K562 (cell line): ENCODE data around the gene GFOD2. TPM values are rescaled to one million over a fixed set of nuclear protein-coding genes. Genes with fewer than 3 reads are reported as not detected.
A peak's percentile ranks its signal among the peaks of the same experiment; 100 is the strongest.

Experiments
- DACH1 ChIP-seq: fragments of 450-650 bp; IDR thresholded peaks from 2 replicates; pipeline ENCODE4 v1.6.1; 2018; ENCODE audit not compliant: partially characterized antibody
- GATAD2B ChIP-seq: fragments of 450-650 bp; IDR thresholded peaks from 2 replicates; pipeline ENCODE4 v1.6.1; 2017; ENCODE audit warnings: mild to moderate bottlenecking, borderline replicate concordance
- HNRNPLL ChIP-seq: fragments of 200-400 bp; formaldehyde crosslinking; IDR thresholded peaks from 2 replicates; pipeline ENCODE4 v1.6.1; 2017; ENCODE audit warnings: low read length, low read depth, mild to moderate bottlenecking; ENCODE audit not compliant: poor library complexity, severe bottlenecking
- OTX1 ChIP-seq: fragments of 450-650 bp; formaldehyde crosslinking; IDR thresholded peaks from 2 replicates; pipeline ENCODE4 v1.4.0; 2022; ENCODE audit warnings: mild to moderate bottlenecking
- POLR2B ChIP-seq: fragments of 450-650 bp; IDR thresholded peaks from 2 replicates; pipeline ENCODE4 v1.6.1; 2018; ENCODE audit warnings: low read depth; ENCODE audit not compliant: partially characterized antibody
- RAD21 ChIP-seq, 2 experiments: fragments of 250-450 bp in 1 of 2; fragments of 450-650 bp in 1 of 2; sonication (Bioruptor Pico) in 1 of 2; formaldehyde crosslinking in 1 of 2; IDR thresholded peaks in 1 of 2; conservative IDR thresholded peaks in 1 of 2; 2 replicates each; pipeline versions ENCODE4 v1.4.0 to v1.8.0; 2020 to 2022; ENCODE audit warnings: mild to moderate bottlenecking in 2 of 2, moderate library complexity in 1 of 2
- SIN3B ChIP-seq: fragments of 450-650 bp; IDR thresholded peaks from 2 replicates; pipeline ENCODE4 v1.6.1; 2017; ENCODE audit warnings: low read depth, mild to moderate bottlenecking, moderate library complexity
- SMAD4 ChIP-seq: fragments of 250-450 bp; sonication (Bioruptor Pico); conservative IDR thresholded peaks from 2 replicates; pipeline ENCODE4 v1.8.0; 2021; ENCODE audit warnings: inconsistent platforms, mild to moderate bottlenecking, moderate library complexity
- SMC3 ChIP-seq: conservative IDR thresholded peaks from 2 replicates; pipeline ENCODE4 v1.6.1; 2011; ENCODE audit warnings: low read depth, low read length, improper control_type of control experiment; ENCODE audit not compliant: insufficient read depth
- TCF7L2 ChIP-seq: fragments of 150-350 bp; IDR thresholded peaks from 2 replicates; pipeline ENCODE4 v1.6.1; 2016; ENCODE audit warnings: low read depth, mild to moderate bottlenecking, low read length, moderate library complexity
- YY1 ChIP-seq, 3 experiments: IDR thresholded peaks; 2 replicates each; pipeline ENCODE4 v1.6.1; 2011; ENCODE audit warnings: low read length in 2 of 3, mild to moderate bottlenecking in 2 of 3, moderate library complexity in 2 of 3, borderline replicate concordance in 1 of 3, control low read depth in 1 of 3, low read depth in 1 of 3; ENCODE audit not compliant: insufficient read depth in 3 of 3, insufficient replicate concordance in 2 of 3, control insufficient read depth in 1 of 3, insufficient read length in 1 of 3; ENCODE audit errors: extremely low read depth in 1 of 3
- ZNF780A ChIP-seq: fragments of 250-450 bp; sonication (Bioruptor Pico); IDR thresholded peaks from 2 replicates; pipeline ENCODE4 v1.5.0; 2021; ENCODE audit warnings: mild to moderate bottlenecking
- polyA plus RNA-seq, 8 experiments: library from polyadenylated mRNA; depleted of rRNA in 4 of 8; stranded (reverse) in 5 of 8; unstranded in 3 of 8; fragments of >200 nt; fragmentation: Nextera tagmentation in 2 of 8; fragmentation: Illumina TruSeq in 1 of 8; extraction: Ambion mirVana in 2 of 8; extraction: Trizol in 1 of 8; gene quantifications; 2 replicates each; pipeline versions ENCODE4 v1.2.1 to v1.2.3, GENCODE V29; 2011 to 2014; ENCODE audit warnings: inconsistent platforms in 1 of 8, missing spikeins in 1 of 8
- total RNA-seq, 7 experiments: library from RNA; depleted of rRNA in 6 of 7; stranded (reverse); fragments of >200 nt in 6 of 7; fragmentation: Illumina TruSeq in 2 of 7; extraction: Trizol in 2 of 7; gene quantifications; 2 replicates each; pipeline versions ENCODE4 v1.2.1 to v1.2.3, GENCODE V29; 2011 to 2021; ENCODE audit warnings: low replicate concordance in 1 of 7
- TF ChIP-seq, protein P1 (sequence below), 2 experiments: fragments of 150-350 bp in 1 of 2; IDR thresholded peaks; 2 replicates each; pipeline ENCODE4 v1.6.1; 2012 to 2016; ENCODE audit warnings: low read depth in 2 of 2, low read length in 2 of 2, mild to moderate bottlenecking in 1 of 2, moderate library complexity in 1 of 2
- TF ChIP-seq, protein P2 (sequence below): sonication (generic); formaldehyde crosslinking; IDR thresholded peaks from 2 replicates; pipeline ENCODE4 v1.8.0; 2022; ENCODE audit warnings: missing genetic modification reagents, mild to moderate bottlenecking, moderate library complexity, borderline replicate concordance
- TF ChIP-seq, protein P3 (sequence below): fragments of 450-650 bp; IDR thresholded peaks from 2 replicates; pipeline ENCODE4 v1.6.1; 2016
- TF ChIP-seq, protein P4 (sequence below): fragments of 450-650 bp; IDR thresholded peaks from 2 replicates; pipeline ENCODE4 v1.6.1; 2018; ENCODE audit not compliant: partially characterized antibody

Gene GFOD2
- total and polyA plus RNA-seq, 9 of the 15 experiments (the other 6 are each of a cell fraction or from before 2014, with no cell fraction given), result 1.9 to 15.8 (median 11.1) TPM

DNA sequence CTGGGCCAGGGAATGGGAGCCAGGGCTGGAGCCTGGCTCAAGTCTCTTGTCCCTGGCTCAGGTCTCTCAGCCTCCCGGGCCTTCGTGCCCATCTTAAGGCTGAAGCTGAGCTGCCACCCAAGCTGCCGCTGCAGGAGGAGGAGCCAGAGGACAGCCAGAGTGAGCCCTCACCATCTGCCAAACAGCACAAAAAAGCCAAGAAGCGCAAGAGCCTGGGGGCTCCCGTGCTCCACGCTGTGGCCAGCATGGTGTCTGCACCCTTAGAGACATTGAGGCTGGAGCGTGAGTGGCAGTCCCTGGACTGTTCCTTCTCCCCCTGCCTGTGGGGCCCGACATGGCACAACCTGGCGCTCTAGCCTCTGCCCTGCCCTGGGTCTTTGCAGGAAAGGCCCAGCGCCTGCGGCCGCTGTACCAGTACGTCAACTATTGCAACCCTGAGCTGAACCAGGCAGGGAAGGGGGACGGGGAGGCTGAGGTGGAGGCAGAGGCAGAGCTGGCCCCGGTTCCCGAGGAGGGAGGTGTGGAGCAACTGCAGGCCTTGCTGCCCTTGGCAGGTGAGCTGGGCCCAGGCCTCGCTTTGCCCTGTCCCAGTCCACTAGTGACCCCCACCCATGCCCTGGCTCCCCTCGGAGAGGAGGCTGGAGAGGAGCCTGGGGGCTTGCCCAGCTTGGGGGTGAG is 51.2 kb downstream of the GFOD2 start (continued):
- TF ChIP-seq, protein P1, sequence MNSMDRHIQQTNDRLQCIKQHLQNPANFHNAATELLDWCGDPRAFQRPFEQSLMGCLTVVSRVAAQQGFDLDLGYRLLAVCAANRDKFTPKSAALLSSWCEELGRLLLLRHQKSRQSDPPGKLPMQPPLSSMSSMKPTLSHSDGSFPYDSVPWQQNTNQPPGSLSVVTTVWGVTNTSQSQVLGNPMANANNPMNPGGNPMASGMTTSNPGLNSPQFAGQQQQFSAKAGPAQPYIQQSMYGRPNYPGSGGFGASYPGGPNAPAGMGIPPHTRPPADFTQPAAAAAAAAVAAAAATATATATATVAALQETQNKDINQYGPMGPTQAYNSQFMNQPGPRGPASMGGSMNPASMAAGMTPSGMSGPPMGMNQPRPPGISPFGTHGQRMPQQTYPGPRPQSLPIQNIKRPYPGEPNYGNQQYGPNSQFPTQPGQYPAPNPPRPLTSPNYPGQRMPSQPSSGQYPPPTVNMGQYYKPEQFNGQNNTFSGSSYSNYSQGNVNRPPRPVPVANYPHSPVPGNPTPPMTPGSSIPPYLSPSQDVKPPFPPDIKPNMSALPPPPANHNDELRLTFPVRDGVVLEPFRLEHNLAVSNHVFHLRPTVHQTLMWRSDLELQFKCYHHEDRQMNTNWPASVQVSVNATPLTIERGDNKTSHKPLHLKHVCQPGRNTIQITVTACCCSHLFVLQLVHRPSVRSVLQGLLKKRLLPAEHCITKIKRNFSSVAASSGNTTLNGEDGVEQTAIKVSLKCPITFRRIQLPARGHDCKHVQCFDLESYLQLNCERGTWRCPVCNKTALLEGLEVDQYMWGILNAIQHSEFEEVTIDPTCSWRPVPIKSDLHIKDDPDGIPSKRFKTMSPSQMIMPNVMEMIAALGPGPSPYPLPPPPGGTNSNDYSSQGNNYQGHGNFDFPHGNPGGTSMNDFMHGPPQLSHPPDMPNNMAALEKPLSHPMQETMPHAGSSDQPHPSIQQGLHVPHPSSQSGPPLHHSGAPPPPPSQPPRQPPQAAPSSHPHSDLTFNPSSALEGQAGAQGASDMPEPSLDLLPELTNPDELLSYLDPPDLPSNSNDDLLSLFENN (IDR thresholded peaks at IDR 0.05; ENCODE audit: low read depth in 2 of 2, low read length in 2 of 2), result no peak
- no peak for TF ChIP-seq HNRNPLL
- 0 out of 2 replicates have a peak, but pooled peaks have one; percentile 41 for TF ChIP-seq SMAD4 (CRISPR knock-in tag)
- no peak for TF ChIP-seq DACH1
- peak; percentile 74 to 84 for TF ChIP-seq RAD21 (CRISPR knock-in tag; conservative IDR thresholded peaks at IDR 0.05 in 1 of 2, IDR thresholded peaks at IDR 0.05 in 1 of 2)
- TF ChIP-seq YY1 (IDR thresholded peaks at IDR 0.05; ENCODE audit: borderline replicate concordance in 1 of 3, control insufficient read depth in 1 of 3, extremely low read depth in 1 of 3, insufficient read depth in 3 of 3, insufficient read length in 1 of 3, insufficient replicate concordance in 2 of 3, low read depth in 1 of 3, low read length in 2 of 3), result peak in 2 of 3 experiments; percentile 28 to 29
- TF ChIP-seq TCF7L2, result no peak
- no peak for TF ChIP-seq OTX1 (CRISPR knock-in tag)
- TF ChIP-seq, protein P2, sequence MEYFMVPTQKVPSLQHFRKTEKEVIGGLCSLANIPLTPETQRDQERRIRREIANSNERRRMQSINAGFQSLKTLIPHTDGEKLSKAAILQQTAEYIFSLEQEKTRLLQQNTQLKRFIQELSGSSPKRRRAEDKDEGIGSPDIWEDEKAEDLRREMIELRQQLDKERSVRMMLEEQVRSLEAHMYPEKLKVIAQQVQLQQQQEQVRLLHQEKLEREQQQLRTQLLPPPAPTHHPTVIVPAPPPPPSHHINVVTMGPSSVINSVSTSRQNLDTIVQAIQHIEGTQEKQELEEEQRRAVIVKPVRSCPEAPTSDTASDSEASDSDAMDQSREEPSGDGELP (CRISPR knock-in tag), result peak; percentile 69; the same call in 1 of the 2 replicates
- 0 out of 2 replicates have a peak, but pooled peaks have one; percentile 44 for TF ChIP-seq GATAD2B
- TF ChIP-seq ZNF780A, result no peak
- TF ChIP-seq POLR2B, result no peak
- TF ChIP-seq SIN3B, result no peak
- TF ChIP-seq, protein P3, sequence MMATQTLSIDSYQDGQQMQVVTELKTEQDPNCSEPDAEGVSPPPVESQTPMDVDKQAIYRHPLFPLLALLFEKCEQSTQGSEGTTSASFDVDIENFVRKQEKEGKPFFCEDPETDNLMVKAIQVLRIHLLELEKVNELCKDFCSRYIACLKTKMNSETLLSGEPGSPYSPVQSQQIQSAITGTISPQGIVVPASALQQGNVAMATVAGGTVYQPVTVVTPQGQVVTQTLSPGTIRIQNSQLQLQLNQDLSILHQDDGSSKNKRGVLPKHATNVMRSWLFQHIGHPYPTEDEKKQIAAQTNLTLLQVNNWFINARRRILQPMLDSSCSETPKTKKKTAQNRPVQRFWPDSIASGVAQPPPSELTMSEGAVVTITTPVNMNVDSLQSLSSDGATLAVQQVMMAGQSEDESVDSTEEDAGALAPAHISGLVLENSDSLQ, result peak; percentile 90
- TF ChIP-seq, protein P4, sequence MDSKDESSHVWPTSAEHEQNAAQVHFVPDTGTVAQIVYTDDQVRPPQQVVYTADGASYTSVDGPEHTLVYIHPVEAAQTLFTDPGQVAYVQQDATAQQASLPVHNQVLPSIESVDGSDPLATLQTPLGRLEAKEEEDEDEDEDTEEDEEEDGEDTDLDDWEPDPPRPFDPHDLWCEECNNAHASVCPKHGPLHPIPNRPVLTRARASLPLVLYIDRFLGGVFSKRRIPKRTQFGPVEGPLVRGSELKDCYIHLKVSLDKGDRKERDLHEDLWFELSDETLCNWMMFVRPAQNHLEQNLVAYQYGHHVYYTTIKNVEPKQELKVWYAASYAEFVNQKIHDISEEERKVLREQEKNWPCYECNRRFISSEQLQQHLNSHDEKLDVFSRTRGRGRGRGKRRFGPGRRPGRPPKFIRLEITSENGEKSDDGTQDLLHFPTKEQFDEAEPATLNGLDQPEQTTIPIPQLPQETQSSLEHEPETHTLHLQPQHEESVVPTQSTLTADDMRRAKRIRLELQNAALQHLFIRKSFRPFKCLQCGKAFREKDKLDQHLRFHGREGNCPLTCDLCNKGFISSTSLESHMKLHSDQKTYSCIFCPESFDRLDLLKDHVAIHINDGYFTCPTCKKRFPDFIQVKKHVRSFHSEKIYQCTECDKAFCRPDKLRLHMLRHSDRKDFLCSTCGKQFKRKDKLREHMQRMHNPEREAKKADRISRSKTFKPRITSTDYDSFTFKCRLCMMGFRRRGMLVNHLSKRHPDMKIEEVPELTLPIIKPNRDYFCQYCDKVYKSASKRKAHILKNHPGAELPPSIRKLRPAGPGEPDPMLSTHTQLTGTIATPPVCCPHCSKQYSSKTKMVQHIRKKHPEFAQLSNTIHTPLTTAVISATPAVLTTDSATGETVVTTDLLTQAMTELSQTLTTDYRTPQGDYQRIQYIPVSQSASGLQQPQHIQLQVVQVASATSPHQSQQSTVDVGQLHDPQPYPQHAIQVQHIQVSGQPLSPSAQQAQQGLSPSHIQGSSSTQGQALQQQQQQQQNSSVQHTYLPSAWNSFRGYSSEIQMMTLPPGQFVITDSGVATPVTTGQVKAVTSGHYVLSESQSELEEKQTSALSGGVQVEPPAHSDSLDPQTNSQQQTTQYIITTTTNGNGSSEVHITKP, result peak; percentile 70
- peak; percentile 97 for TF ChIP-seq SMC3
